ENCODE results near the gene ZBTB43. TPM values are rescaled to one million over a fixed set of nuclear protein-coding genes. Genes with fewer than 3 reads are reported as not detected.

Gene ZBTB43, protein sequence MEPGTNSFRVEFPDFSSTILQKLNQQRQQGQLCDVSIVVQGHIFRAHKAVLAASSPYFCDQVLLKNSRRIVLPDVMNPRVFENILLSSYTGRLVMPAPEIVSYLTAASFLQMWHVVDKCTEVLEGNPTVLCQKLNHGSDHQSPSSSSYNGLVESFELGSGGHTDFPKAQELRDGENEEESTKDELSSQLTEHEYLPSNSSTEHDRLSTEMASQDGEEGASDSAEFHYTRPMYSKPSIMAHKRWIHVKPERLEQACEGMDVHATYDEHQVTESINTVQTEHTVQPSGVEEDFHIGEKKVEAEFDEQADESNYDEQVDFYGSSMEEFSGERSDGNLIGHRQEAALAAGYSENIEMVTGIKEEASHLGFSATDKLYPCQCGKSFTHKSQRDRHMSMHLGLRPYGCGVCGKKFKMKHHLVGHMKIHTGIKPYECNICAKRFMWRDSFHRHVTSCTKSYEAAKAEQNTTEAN
- total RNA-seq, result 6.9 and 9.4 TPM in 2 replicates

GRCh38 chr9:126804696-126805553, at the start of gene ZBTB43:
Gene ZBTB43 (plus strand): TSS chr9:126805040. CDS start chr9:126832510, 27,470 bp downstream.

DNA sequence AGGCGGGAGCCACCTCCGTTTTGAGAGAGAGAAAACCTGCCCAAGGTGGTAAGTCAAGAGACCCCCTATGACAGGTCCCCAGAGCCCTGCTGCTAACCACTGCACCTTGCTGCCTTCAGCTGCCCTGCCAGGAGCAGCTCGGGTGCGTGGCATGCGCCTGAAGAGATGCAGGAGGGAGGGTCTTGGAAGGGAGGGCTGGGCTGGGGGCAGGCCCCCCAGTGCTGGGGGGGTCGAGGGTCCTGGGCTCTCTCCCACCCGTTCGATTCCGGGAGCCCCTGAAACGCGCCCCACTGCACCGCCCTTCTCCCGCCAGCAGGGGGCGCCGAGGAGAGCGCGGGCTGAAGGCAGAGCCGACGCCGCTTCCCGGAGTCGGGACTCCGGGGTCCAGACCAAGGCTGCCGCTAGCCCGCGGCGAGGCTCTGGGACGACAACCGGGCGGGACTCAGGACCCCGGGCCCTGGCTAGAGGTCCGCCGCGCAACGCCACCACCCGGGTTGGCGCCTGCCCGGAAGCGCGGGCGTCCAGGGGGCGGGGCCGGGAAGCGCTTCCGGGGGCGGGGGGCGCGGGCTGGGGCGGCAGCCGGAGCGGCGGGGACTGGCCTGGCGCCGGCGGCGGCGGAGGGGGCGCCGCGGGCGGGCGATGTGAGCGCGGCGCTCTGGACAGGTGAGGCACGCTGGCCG, 55.4 kb downstream of the ZBTB43 start, which contains the start of gene ZBTB34:
ZBTB34 (plus strand) TSS at position 563 of the 680 bp plus-strand sequence. CDS start 18,761 bp downstream, outside the sequence.

Other genes with a start within 250 kb of the ZBTB43 start
- 0.25 TPM in 1 of 2 replicates, not detected in the other for gene LMX1B, start 191.1 kb upstream of the ZBTB43 start, total RNA-seq
- gene ZBTB34, start 55.6 kb downstream of the ZBTB43 start, total RNA-seq, result 4.4 and 7.2 TPM in 2 replicates
- 0.24 and 0.50 TPM in 2 replicates for gene RALGPS1, start 109.7 kb downstream of the ZBTB43 start, total RNA-seq